IMR-90 (cell line): ENCODE results near the gene STARD13. TPM values are rescaled to one million over a fixed set of nuclear protein-coding genes. Genes with fewer than 3 reads are reported as not detected.

ENCODE experiments used
- ATAC-seq: fragments of 200-7000 bp; cut with Tn5 transposase; 2 replicates; pipeline ENCODE4 v1.9.1; 2020; ENCODE audit warnings: low read depth, mild to moderate bottlenecking, moderate library complexity
- BruUV-seq: library from RNA; stranded (reverse); fragments of 400-500 nt; replicated peaks from 2 replicates; lab custom pipeline; 2021; lab: Mats Ljungman, UMichigan
- CTCF ChIA-PET: fragments of 300-600 bp; formaldehyde crosslinking; extraction: SDS; loops from one replicate; lab custom pipeline; 2021; ENCODE audit warnings: antibody characterized with exemption; lab: Yijun Ruan, JAX
- POLR2A ChIA-PET: fragments of 300-600 bp; sonication (Branson Sonifier 250); formaldehyde crosslinking; loops from one replicate; lab custom pipeline; 2022; ENCODE audit warnings: antibody characterized with exemption; ENCODE audit not compliant: unreplicated experiment; lab: Charles Lee
- DNase-seq: peaks from one replicate; pipeline ENCODE4 v3.0.0; 2013
- H2AFZ ChIP-seq: replicated peaks from 2 replicates; pipeline ENCODE3; 2013; ENCODE audit warnings: low read length, mild to moderate bottlenecking; ENCODE audit not compliant: poor library complexity
- H2AK5ac ChIP-seq: 2 replicates; pipeline ENCODE4 v1.6.1; 2013; ENCODE audit warnings: low read depth, low read length, inconsistent platforms
- H2AK9ac ChIP-seq: replicated peaks from 2 replicates; pipeline ENCODE3; 2013; ENCODE audit warnings: mild to moderate bottlenecking, low read depth, low read length, moderate library complexity; ENCODE audit not compliant: poor library complexity
- H2BK120ac ChIP-seq: 2 replicates; pipeline ENCODE4 v1.6.1; 2013; ENCODE audit warnings: low read depth, low read length, inconsistent platforms
- H2BK15ac ChIP-seq: 3 replicates; pipeline ENCODE4 v1.6.1; 2013; ENCODE audit warnings: low read depth, low read length, inconsistent platforms
- H2BK20ac ChIP-seq: 2 replicates; pipeline ENCODE4 v1.6.1; 2013; ENCODE audit warnings: low read depth, mild to moderate bottlenecking, inconsistent platforms, low read length, moderate library complexity
- H2BK5ac ChIP-seq: 2 replicates; pipeline ENCODE4 v1.6.1; 2013; ENCODE audit warnings: mild to moderate bottlenecking, low read depth, low read length, inconsistent platforms; ENCODE audit not compliant: poor library complexity, severe bottlenecking
- H3K14ac ChIP-seq: replicated peaks from 2 replicates; pipeline ENCODE4 v1.6.1; 2013; ENCODE audit warnings: low read depth, low read length, inconsistent platforms
- H3K18ac ChIP-seq: 2 replicates; pipeline ENCODE4 v1.6.1; 2013; ENCODE audit warnings: low read depth, low read length, control low read depth
- H3K23ac ChIP-seq: 2 replicates; pipeline ENCODE4 v1.6.1; 2013; ENCODE audit warnings: low read depth, low read length, inconsistent platforms
- H3K27ac ChIP-seq: 2 replicates; pipeline ENCODE4 v1.5.1; 2013; ENCODE audit warnings: mild to moderate bottlenecking, control low read depth, low read length; ENCODE audit not compliant: insufficient read depth
- H3K27me3 ChIP-seq: 2 replicates; pipeline ENCODE4 v1.6.1; 2013; ENCODE audit warnings: low read length; ENCODE audit not compliant: control insufficient read depth, insufficient read depth
- H3K36me3 ChIP-seq: 2 replicates; pipeline ENCODE4 v1.6.1; 2013; ENCODE audit warnings: low read length, mixed read lengths; ENCODE audit not compliant: control insufficient read depth, insufficient read depth
- H3K4ac ChIP-seq: 2 replicates; pipeline ENCODE4 v1.6.1; 2013; ENCODE audit warnings: low read depth, low read length, inconsistent platforms
- H3K4me1 ChIP-seq: 2 replicates; pipeline ENCODE4 v1.6.1; 2013; ENCODE audit warnings: low read length, mixed read lengths; ENCODE audit not compliant: control insufficient read depth, insufficient read depth
- H3K4me2 ChIP-seq: 2 replicates; pipeline ENCODE4 v1.6.1; 2013; ENCODE audit warnings: low read depth, mild to moderate bottlenecking, control low read depth, low read length, moderate library complexity
- H3K4me3 ChIP-seq: 2 replicates; pipeline ENCODE4 v1.5.1; 2013; ENCODE audit warnings: low read depth, mild to moderate bottlenecking, control low read depth, low read length, moderate library complexity; ENCODE audit not compliant: insufficient read depth
- H3K56ac ChIP-seq: 2 replicates; pipeline ENCODE4 v1.6.1; 2013; ENCODE audit warnings: low read length, inconsistent platforms; ENCODE audit not compliant: insufficient read depth; ENCODE audit errors: extremely low read depth
- H3K79me1 ChIP-seq, 2 experiments: 2 replicates each; pipeline ENCODE4 v1.6.1; 2013; ENCODE audit warnings: low read length in 2 of 2, inconsistent platforms in 1 of 2, low read depth in 1 of 2
- H3K9ac ChIP-seq: 2 replicates; pipeline ENCODE4 v1.6.1; 2013; ENCODE audit warnings: low read depth, low read length, control low read depth
- H3K9me1 ChIP-seq: 2 replicates; pipeline ENCODE4 v1.6.1; 2013; ENCODE audit warnings: low read length, inconsistent platforms; ENCODE audit not compliant: insufficient read depth
- H3K9me3 ChIP-seq: 2 replicates; pipeline ENCODE4 v1.6.1; 2013; ENCODE audit warnings: low read length; ENCODE audit not compliant: control insufficient read depth, insufficient read depth
- H4K20me1 ChIP-seq: 2 replicates; pipeline ENCODE4 v1.6.1; 2013; ENCODE audit warnings: low read length, inconsistent platforms; ENCODE audit not compliant: insufficient read depth
- H4K5ac ChIP-seq: 2 replicates; pipeline ENCODE4 v1.6.1; 2013; ENCODE audit warnings: mild to moderate bottlenecking, low read depth, low read length, control low read depth
- H4K8ac ChIP-seq, 2 experiments: 2 replicates each; pipeline ENCODE4 v1.6.1; 2013; ENCODE audit warnings: low read depth in 2 of 2, low read length in 2 of 2, control low read depth in 1 of 2, inconsistent platforms in 1 of 2
- H4K91ac ChIP-seq: 2 replicates; pipeline ENCODE4 v1.6.1; 2013; ENCODE audit warnings: low read depth, low read length, inconsistent platforms; ENCODE audit not compliant: insufficient read depth
- BHLHE40 ChIP-seq: fragments of 150-350 bp; IDR thresholded peaks from 2 replicates; pipeline ENCODE4 v1.6.1; 2016; ENCODE audit warnings: mild to moderate bottlenecking, low read depth, low read length
- CEBPB ChIP-seq: IDR thresholded peaks from 2 replicates; pipeline ENCODE4 v1.6.1; 2012; ENCODE audit warnings: low read depth, low read length, improper control_type of control experiment
- CHD1 ChIP-seq: IDR thresholded peaks from 2 replicates; pipeline ENCODE4 v1.6.1; 2012; ENCODE audit warnings: low read depth, low read length, improper control_type of control experiment
- FOS ChIP-seq: fragments of 150-350 bp; IDR thresholded peaks from 2 replicates; pipeline ENCODE4 v1.6.1; 2016; ENCODE audit warnings: low read depth, low read length
- MAFK ChIP-seq: IDR thresholded peaks from 2 replicates; pipeline ENCODE4 v1.6.1; 2012; ENCODE audit warnings: low read depth, low read length, improper control_type of control experiment
- MAZ ChIP-seq: IDR thresholded peaks from 2 replicates; pipeline ENCODE4 v1.6.1; 2012; ENCODE audit warnings: low read depth, mild to moderate bottlenecking, low read length, improper control_type of control experiment, moderate library complexity, borderline replicate concordance
- MXI1 ChIP-seq: IDR thresholded peaks from 2 replicates; pipeline ENCODE4 v1.6.1; 2012; ENCODE audit warnings: low read depth, mild to moderate bottlenecking, low read length, moderate library complexity, borderline replicate concordance
- NFE2L2 ChIP-seq: fragments of 150-350 bp; IDR thresholded peaks from 2 replicates; pipeline ENCODE4 v1.6.1; 2016; ENCODE audit warnings: low read depth, mild to moderate bottlenecking, low read length
- POLR2A ChIP-seq: IDR thresholded peaks from 2 replicates; pipeline ENCODE4 v1.6.1; 2012; ENCODE audit warnings: mild to moderate bottlenecking, low read depth, low read length
- RAD21 ChIP-seq: IDR thresholded peaks from 2 replicates; pipeline ENCODE4 v1.6.1; 2012; ENCODE audit warnings: low read length, improper control_type of control experiment
- RCOR1 ChIP-seq: IDR thresholded peaks from 2 replicates; pipeline ENCODE4 v1.6.1; 2012; ENCODE audit warnings: mild to moderate bottlenecking, low read length, improper control_type of control experiment; ENCODE audit not compliant: insufficient replicate concordance
- RFX5 ChIP-seq: IDR thresholded peaks from 2 replicates; pipeline ENCODE4 v1.8.0; 2012; ENCODE audit warnings: low read depth, mild to moderate bottlenecking, low read length, moderate library complexity
- SMC3 ChIP-seq: fragments of 150-350 bp; IDR thresholded peaks from 2 replicates; pipeline ENCODE4 v1.6.1; 2016; ENCODE audit warnings: low read depth, mild to moderate bottlenecking, antibody characterized with exemption, low read length, moderate library complexity
- WGBS, 2 experiments: methylation state at CpG; one replicate each; pipeline versions ENCODE4 v1.1.5 to v1.1.7; 2013; ENCODE audit warnings: missing lambda C conversion rate in 2 of 2; ENCODE audit not compliant: insufficient read length in 1 of 2; ENCODE audit errors: extremely low coverage in 2 of 2; 5-methylcytosine and 5-hydroxymethylcytosine counted together
- dilution Hi-C: fragments of 300-500 bp; cut with HindIII; formaldehyde crosslinking; loops from one replicate; pipeline ENCODE4 v1.14.3; 2018; ENCODE audit warnings: low sequenced_read_pairs; ENCODE audit not compliant: unreplicated experiment
- in situ Hi-C: fragments of 300-500 bp; cut with MboI; formaldehyde crosslinking; loops from 3 replicates; pipeline ENCODE4 v1.14.3; 2019; ENCODE audit warnings: low sequenced_read_pairs, inconsistent platforms, mixed read lengths
- intact Hi-C: fragments of 100-400 bp; cut with micrococcal nuclease; formaldehyde crosslinking; loops from 2 replicates; pipeline ENCODE4 v1.10.0; 2022
- polyA plus RNA-seq, 3 experiments: library from polyadenylated mRNA; depleted of rRNA; stranded (reverse); fragments of >200 nt; gene quantifications; 2 replicates each; pipeline ENCODE4 v1.2.3, GENCODE V29; 2012; ENCODE audit warnings: low replicate concordance in 1 of 3
- total RNA-seq: library from RNA; depleted of rRNA; stranded (reverse); fragments of >200 nt; gene quantifications from 2 replicates; pipeline ENCODE4 v1.2.3, GENCODE V29; 2012
- TF ChIP-seq, protein P1 (sequence below): fragments of 150-350 bp; IDR thresholded peaks from 2 replicates; pipeline ENCODE4 v1.6.1; 2016; ENCODE audit warnings: low read depth, mild to moderate bottlenecking, low read length, moderate library complexity, borderline replicate concordance
- TF ChIP-seq, protein P2 (sequence below): conservative IDR thresholded peaks from 2 replicates; pipeline ENCODE4 v1.5.1; 2012; ENCODE audit warnings: mild to moderate bottlenecking, low read depth, low read length, improper control_type of control experiment
- TF ChIP-seq, protein P3 (sequence below): fragments of 150-350 bp; IDR thresholded peaks from 2 replicates; pipeline ENCODE4 v1.6.1; 2017; ENCODE audit warnings: mild to moderate bottlenecking, antibody characterized with exemption, low read length, low read depth

The STARD13 gene
- total and polyA plus RNA-seq, 2 of the 4 experiments (the other 2 are of a cell fraction) = 23.6 to 46.6 TPM

DNA sequence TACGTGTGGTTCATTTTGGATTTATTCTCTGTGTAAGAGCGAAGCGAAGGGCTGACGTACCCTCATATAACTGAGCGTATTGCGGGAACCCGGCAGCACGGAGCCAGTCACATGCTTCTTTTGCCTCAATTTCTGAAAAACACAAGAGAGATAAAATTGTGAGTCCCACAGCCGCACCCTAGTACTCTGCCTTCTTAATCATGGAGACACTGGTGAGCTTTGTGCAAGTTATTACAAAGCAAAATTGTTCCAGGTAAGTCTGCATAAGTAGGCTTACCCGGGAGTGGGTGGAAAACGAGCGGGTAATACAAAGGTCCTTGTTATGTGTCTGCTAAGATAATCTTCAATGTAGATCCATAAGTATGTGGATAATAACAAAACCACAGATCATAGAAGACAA is 118.1 kb downstream of the STARD13 start:
- Histone ChIP-seq H3K4me2 (no peak overlapping the region), H2BK15ac (no peak overlapping the region), H3K23ac (no peak overlapping the region), H3K4me3 (no peak overlapping the region), H4K20me1 (peaks cover 11% of the 10 kb centered on the region), H2BK120ac (no peak overlapping the region), H3K27ac (no peak overlapping the region), H3K4ac (no peak overlapping the region), H2AK5ac (no peak overlapping the region), H4K8ac (no peak overlapping the region), H3K9me3 (peaks cover 4% of the 10 kb centered on the region; the same call in 1 of the 2 replicates), H3K9me1 (peaks cover 28% of the 10 kb centered on the region), H4K91ac (no peak overlapping the region), H3K4me1 (peaks cover 17% of the 10 kb centered on the region), H3K27me3 (no peaks in the 10 kb centered on the region), H2AFZ (no peak overlapping the region), H3K9ac (no peak overlapping the region), H3K56ac (no peak overlapping the region), H3K14ac (no peak overlapping the region), H2BK20ac (no peak overlapping the region), H3K79me1 (peaks cover 55 to 66% of the 10 kb centered on the region in 2 experiments), H2AK9ac (no peak overlapping the region), H4K5ac (no peak overlapping the region), H2BK5ac (no peak overlapping the region), H3K18ac (no peak overlapping the region), H3K36me3 (peaks cover 39% of the 10 kb centered on the region)
- DNase-seq = no peak
- dilution Hi-C loops (no loop called here), in situ Hi-C loops (no loop called here), intact Hi-C loops (no loop called here)
- no peak for ATAC-seq
- BruUV-seq = no TSS peak
- ChIA-PET CTCF (no interaction called here), POLR2A (no interaction called here)
- 100% methylated on average over 2 of the region's 12 CpGs; no CpG with 5 or more reads in 1 of the 2 experiments for WGBS, 2 experiments
- TF ChIP-seq, protein P1, sequence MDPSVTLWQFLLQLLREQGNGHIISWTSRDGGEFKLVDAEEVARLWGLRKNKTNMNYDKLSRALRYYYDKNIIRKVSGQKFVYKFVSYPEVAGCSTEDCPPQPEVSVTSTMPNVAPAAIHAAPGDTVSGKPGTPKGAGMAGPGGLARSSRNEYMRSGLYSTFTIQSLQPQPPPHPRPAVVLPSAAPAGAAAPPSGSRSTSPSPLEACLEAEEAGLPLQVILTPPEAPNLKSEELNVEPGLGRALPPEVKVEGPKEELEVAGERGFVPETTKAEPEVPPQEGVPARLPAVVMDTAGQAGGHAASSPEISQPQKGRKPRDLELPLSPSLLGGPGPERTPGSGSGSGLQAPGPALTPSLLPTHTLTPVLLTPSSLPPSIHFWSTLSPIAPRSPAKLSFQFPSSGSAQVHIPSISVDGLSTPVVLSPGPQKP = no peak
- TF ChIP-seq MAFK (no peak), MAZ (no peak), SMC3 (no peak), FOS (no peak), RAD21 (no peak), BHLHE40 (no peak), RFX5 (no peak), MXI1 (no peak), POLR2A (no peak), RCOR1 (no peak), NFE2L2 (no peak), CEBPB (no peak), CHD1 (no peak)
- TF ChIP-seq, protein P2, sequence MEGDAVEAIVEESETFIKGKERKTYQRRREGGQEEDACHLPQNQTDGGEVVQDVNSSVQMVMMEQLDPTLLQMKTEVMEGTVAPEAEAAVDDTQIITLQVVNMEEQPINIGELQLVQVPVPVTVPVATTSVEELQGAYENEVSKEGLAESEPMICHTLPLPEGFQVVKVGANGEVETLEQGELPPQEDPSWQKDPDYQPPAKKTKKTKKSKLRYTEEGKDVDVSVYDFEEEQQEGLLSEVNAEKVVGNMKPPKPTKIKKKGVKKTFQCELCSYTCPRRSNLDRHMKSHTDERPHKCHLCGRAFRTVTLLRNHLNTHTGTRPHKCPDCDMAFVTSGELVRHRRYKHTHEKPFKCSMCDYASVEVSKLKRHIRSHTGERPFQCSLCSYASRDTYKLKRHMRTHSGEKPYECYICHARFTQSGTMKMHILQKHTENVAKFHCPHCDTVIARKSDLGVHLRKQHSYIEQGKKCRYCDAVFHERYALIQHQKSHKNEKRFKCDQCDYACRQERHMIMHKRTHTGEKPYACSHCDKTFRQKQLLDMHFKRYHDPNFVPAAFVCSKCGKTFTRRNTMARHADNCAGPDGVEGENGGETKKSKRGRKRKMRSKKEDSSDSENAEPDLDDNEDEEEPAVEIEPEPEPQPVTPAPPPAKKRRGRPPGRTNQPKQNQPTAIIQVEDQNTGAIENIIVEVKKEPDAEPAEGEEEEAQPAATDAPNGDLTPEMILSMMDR = no peak
- TF ChIP-seq, protein P3, sequence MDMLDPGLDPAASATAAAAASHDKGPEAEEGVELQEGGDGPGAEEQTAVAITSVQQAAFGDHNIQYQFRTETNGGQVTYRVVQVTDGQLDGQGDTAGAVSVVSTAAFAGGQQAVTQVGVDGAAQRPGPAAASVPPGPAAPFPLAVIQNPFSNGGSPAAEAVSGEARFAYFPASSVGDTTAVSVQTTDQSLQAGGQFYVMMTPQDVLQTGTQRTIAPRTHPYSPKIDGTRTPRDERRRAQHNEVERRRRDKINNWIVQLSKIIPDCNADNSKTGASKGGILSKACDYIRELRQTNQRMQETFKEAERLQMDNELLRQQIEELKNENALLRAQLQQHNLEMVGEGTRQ = no peak
